Liver (tissue), 9 donors: ENCODE measurements around the gene ATXN7L1. TPM values are rescaled to one million over a fixed set of nuclear protein-coding genes. Genes with fewer than 3 reads are reported as not detected.

ENCODE experiments used
- DNase-seq: peaks from one replicate; pipeline ENCODE4 v3.0.0-alpha.2; 2017; ENCODE audit warnings: low spot score
- H3K27ac ChIP-seq, 2 donors: one replicate each; pipeline ENCODE4 v1.7.0; 2013; ENCODE audit warnings: inconsistent platforms in 2 of 2, low read length in 2 of 2, control low read depth in 1 of 2, low read depth in 1 of 2, mild to moderate bottlenecking in 1 of 2
- H3K27me3 ChIP-seq, 4 donors: one replicate each; pipeline versions ENCODE4 v1.6.1 to v1.7.0; 2013; ENCODE audit warnings: low read length in 3 of 4, inconsistent platforms in 1 of 4, mild to moderate bottlenecking in 1 of 4, moderate library complexity in 1 of 4; ENCODE audit not compliant: control insufficient read depth in 4 of 4, insufficient read depth in 4 of 4
- H3K36me3 ChIP-seq, 4 donors: one replicate each; pipeline versions ENCODE4 v1.6.1 to v1.7.0; 2013; ENCODE audit warnings: low read length in 3 of 4, mild to moderate bottlenecking in 3 of 4, low read depth in 1 of 4, moderate library complexity in 1 of 4; ENCODE audit not compliant: control insufficient read depth in 4 of 4, insufficient read depth in 3 of 4
- H3K4me1 ChIP-seq, 4 donors: one replicate each; pipeline versions ENCODE4 v1.6.1 to v1.7.0; 2013; ENCODE audit warnings: low read length in 3 of 4, mild to moderate bottlenecking in 3 of 4, moderate library complexity in 1 of 4; ENCODE audit not compliant: control insufficient read depth in 4 of 4, insufficient read depth in 4 of 4
- H3K4me3 ChIP-seq, 3 donors: one replicate each; pipeline versions ENCODE4 v1.6.1 to v1.7.0; 2013; ENCODE audit warnings: low read length in 3 of 3, control low read depth in 1 of 3, low read depth in 1 of 3, mild to moderate bottlenecking in 1 of 3
- H3K9ac ChIP-seq, 2 donors: one replicate each; pipeline ENCODE4 v1.7.0; 2013; ENCODE audit warnings: low read length in 2 of 2, mild to moderate bottlenecking in 2 of 2, moderate library complexity in 2 of 2, control low read depth in 1 of 2, low read depth in 1 of 2
- H3K9me3 ChIP-seq, 4 donors: one replicate each; pipeline versions ENCODE4 v1.6.1 to v1.7.0; 2013; ENCODE audit warnings: low read length in 3 of 4; ENCODE audit not compliant: control insufficient read depth in 4 of 4
- CTCF ChIP-seq: fragments of 150-350 bp; IDR thresholded peaks from 2 replicates; pipeline ENCODE4 v1.5.1; 2017; ENCODE audit warnings: improper control_type of control experiment, low read depth, low read length; ENCODE audit not compliant: missing input control
- EGR1 ChIP-seq, 2 donors: IDR thresholded peaks; 2 replicates each; pipeline ENCODE4 v1.6.1; 2016 to 2018; ENCODE audit warnings: antibody characterized with exemption in 2 of 2, low read depth in 2 of 2
- FOXA1 ChIP-seq: IDR thresholded peaks from 2 replicates; pipeline ENCODE4 v1.6.1; 2016; ENCODE audit warnings: antibody characterized with exemption
- FOXA2 ChIP-seq: IDR thresholded peaks from 2 replicates; pipeline ENCODE4 v1.6.1; 2016; ENCODE audit warnings: antibody characterized with exemption
- GABPA ChIP-seq, 2 donors: IDR thresholded peaks in 1 of 2; conservative IDR thresholded peaks in 1 of 2; 2 replicates each; pipeline ENCODE4 v1.6.1; 2016; ENCODE audit warnings: antibody characterized with exemption in 2 of 2, mild to moderate bottlenecking in 1 of 2, moderate library complexity in 1 of 2
- HNF4A ChIP-seq, 2 donors: conservative IDR thresholded peaks; 2 replicates each; pipeline ENCODE4 v1.6.1; 2016; ENCODE audit warnings: antibody characterized with exemption in 2 of 2, mild to moderate bottlenecking in 2 of 2
- HNF4G ChIP-seq: IDR thresholded peaks from 2 replicates; pipeline ENCODE4 v1.6.1; 2016; ENCODE audit warnings: antibody characterized with exemption
- JUND ChIP-seq, 2 donors: IDR thresholded peaks; 2 replicates each; pipeline ENCODE4 v1.6.1; 2016; ENCODE audit warnings: antibody characterized with exemption in 2 of 2
- MAX ChIP-seq: IDR thresholded peaks from 2 replicates; pipeline ENCODE4 v1.6.1; 2016; ENCODE audit warnings: antibody characterized with exemption
- NR2F2 ChIP-seq: IDR thresholded peaks from 2 replicates; pipeline ENCODE4 v1.6.1; 2016; ENCODE audit warnings: antibody characterized with exemption
- RAD21 ChIP-seq, 2 donors: IDR thresholded peaks; 2 replicates each; pipeline ENCODE4 v1.6.1; 2016; ENCODE audit warnings: antibody characterized with exemption in 2 of 2, mild to moderate bottlenecking in 2 of 2
- RXRA ChIP-seq, 2 donors: IDR thresholded peaks; 2 replicates each; pipeline ENCODE4 v1.6.1; 2017 to 2018; ENCODE audit warnings: antibody characterized with exemption in 2 of 2, mild to moderate bottlenecking in 1 of 2
- SP1 ChIP-seq: IDR thresholded peaks from 2 replicates; pipeline ENCODE4 v1.6.1; 2018; ENCODE audit warnings: antibody characterized with exemption, mild to moderate bottlenecking
- TAF1 ChIP-seq: conservative IDR thresholded peaks from 2 replicates; pipeline ENCODE4 v1.6.1; 2016; ENCODE audit warnings: antibody characterized with exemption, mild to moderate bottlenecking
- YY1 ChIP-seq: IDR thresholded peaks from 2 replicates; pipeline ENCODE4 v1.6.1; 2016; ENCODE audit warnings: antibody characterized with exemption, mild to moderate bottlenecking
- ZBTB33 ChIP-seq: IDR thresholded peaks from 2 replicates; pipeline ENCODE4 v1.6.1; 2016; ENCODE audit warnings: antibody characterized with exemption
- WGBS: extraction: QIAGEN DNeasy Blood & Tissue Kit; methylation state at CpG from one replicate; pipeline ENCODE4 v1.1.7; 2013; 5-methylcytosine and 5-hydroxymethylcytosine counted together
- polyA plus RNA-seq, 2 donors: library from polyadenylated mRNA; stranded (reverse) in 1 of 2; unstranded in 1 of 2; fragments of 200-250 nt in 1 of 2; fragments of >200 nt in 1 of 2; fragmentation: Nextera tagmentation in 1 of 2; extraction: Ambion mirVana in 1 of 2; gene quantifications; one replicate each; pipeline versions ENCODE4 v1.2.1 to v1.2.3, GENCODE V29; 2013 to 2015
- total RNA-seq, 2 donors: library from RNA; depleted of rRNA; stranded (reverse); fragments of >200 nt; gene quantifications; one replicate each; pipeline ENCODE4 v1.2.3, GENCODE V29; 2014
- donor health status: healthy.
- donor health status: healthy.
- donor health status: healthy.
- donor health status: healthy.
- donor health status: healthy.

The ATXN7L1 gene
- total and polyA plus RNA-seq, 4 donors, result 2.1 to 7.4 (median 5.3) TPM

GRCh38 chr7:105887569-105888189 is 11.3 kb upstream of the ATXN7L1 start:
- H3K9me3 ChIP-seq, result no peaks in the 10 kb centered on the region
- TF ChIP-seq MAX, result no peak
- no peak for TF ChIP-seq SP1
- TF ChIP-seq GABPA (IDR thresholded peaks at IDR 0.05 in 1 of 2, conservative IDR thresholded peaks at IDR 0.05 in 1 of 2), result no peak
- no peaks in the 10 kb centered on the region for H3K27me3 ChIP-seq
- WGBS, result 51% methylated on average over 6 of the region's 6 CpGs
- H3K36me3 ChIP-seq, result peaks cover 0 to 2% (median 0%) of the 10 kb centered on the region in 4 donors
- no peak for DNase-seq
- H3K27ac ChIP-seq, result no peak overlapping the region
- no peak overlapping the region for H3K9ac ChIP-seq
- no peak overlapping the region for H3K4me3 ChIP-seq
- H3K4me1 ChIP-seq, result no peaks in the 10 kb centered on the region

GRCh38 chr7:105886776-105887175 is 10.4 kb upstream of the ATXN7L1 start:
- TF ChIP-seq MAX, result no peak
- no peak for TF ChIP-seq FOXA2
- no peak for TF ChIP-seq JUND (IDR thresholded peaks at IDR 0.05)
- TF ChIP-seq TAF1, result no peak
- TF ChIP-seq HNF4G, result no peak
- TF ChIP-seq RAD21 (IDR thresholded peaks at IDR 0.05), result no peak
- TF ChIP-seq RXRA (IDR thresholded peaks at IDR 0.05), result no peak
- no peak for TF ChIP-seq FOXA1
- no peak for TF ChIP-seq SP1
- TF ChIP-seq HNF4A (conservative IDR thresholded peaks at IDR 0.05), result no peak
- no peak for TF ChIP-seq ZBTB33
- no peak for TF ChIP-seq YY1
- TF ChIP-seq NR2F2, result no peak
- TF ChIP-seq GABPA (IDR thresholded peaks at IDR 0.05 in 1 of 2, conservative IDR thresholded peaks at IDR 0.05 in 1 of 2), result no peak
- no peak for TF ChIP-seq EGR1 (IDR thresholded peaks at IDR 0.05; ENCODE audit: low read depth in 2 of 2)
- no peak for TF ChIP-seq CTCF
- WGBS, result 96% methylated on average over 2 of the region's 2 CpGs

More at GRCh38 chr7:105886776-105887175, 10.4 kb upstream of the ATXN7L1 start:
- H3K27me3 ChIP-seq, result no peaks in the 10 kb centered on the region
- no peak overlapping the region for H3K9ac ChIP-seq
- DNase-seq, result no peak
- H3K9me3 ChIP-seq, result no peaks in the 10 kb centered on the region
- H3K4me1 ChIP-seq, result no peaks in the 10 kb centered on the region
- no peak overlapping the region for H3K4me3 ChIP-seq
- peaks cover 0 to under 1% (median 0%) of the 10 kb centered on the region in 4 donors for H3K36me3 ChIP-seq
- H3K27ac ChIP-seq, result no peak overlapping the region
